ENCODE measurements around the gene RPF1. TPM values are rescaled to one million over a fixed set of nuclear protein-coding genes. Genes with fewer than 3 reads are reported as not detected.

The RPF1 gene
- total RNA-seq, 2 donors from 2014 or later: 41.0 to 52.7 TPM

DNA sequence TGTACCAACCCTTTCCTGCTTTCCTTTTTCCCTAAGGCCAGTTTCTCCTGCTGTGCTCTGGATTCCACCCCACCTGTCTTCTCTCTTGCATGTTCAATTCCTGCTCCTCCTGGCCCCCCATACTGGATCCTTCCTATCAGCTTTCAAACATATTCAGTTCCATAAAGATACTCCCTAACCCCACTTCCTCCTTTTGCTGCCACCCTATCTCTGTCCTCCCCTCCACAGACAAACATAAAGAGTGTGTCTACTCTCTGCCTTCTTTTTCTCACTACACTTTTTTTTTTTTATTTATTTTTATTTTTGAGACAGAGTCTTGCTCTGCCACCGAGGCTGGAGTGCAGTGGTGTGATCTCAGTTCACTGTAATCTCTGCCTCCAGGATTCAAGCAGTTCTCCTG is 16.9 kb upstream of the RPF1 start:
- Mint-ChIP-seq H3K36me3 (ENCODE audit: low read depth) (peaks cover 3% of the 10 kb centered on the region), H3K4me1 (no peaks in the 10 kb centered on the region), H3K27me3 (peaks cover 40% of the 10 kb centered on the region), H3K4me3 (no peak overlapping the region), H3K27ac (no peak overlapping the region)
- DNase-seq: no peak
- ATAC-seq: no peak
- no peaks in the 10 kb centered on the region for H3K9me3 ChIP-seq (ENCODE audit: control insufficient read depth, low read length, poor library complexity, severe bottlenecking)

GRCh38 chr1:84467298-84467697 is 11.8 kb upstream of the RPF1 start:
- peaks cover 2% of the 10 kb centered on the region for H3K36me3 Mint-ChIP-seq (ENCODE audit: low read depth)
- H3K9me3 ChIP-seq (ENCODE audit: control insufficient read depth, low read length, poor library complexity, severe bottlenecking): peaks cover 2% of the 10 kb centered on the region
- H3K4me3 Mint-ChIP-seq: no peak overlapping the region
- ATAC-seq: no peak
- DNase-seq: no peak
- no peak overlapping the region for H3K27ac Mint-ChIP-seq
- no peaks in the 10 kb centered on the region for H3K4me1 Mint-ChIP-seq
- peaks cover 66% of the 10 kb centered on the region for H3K27me3 Mint-ChIP-seq

GRCh38 chr1:84476225-84476624 is 2.8 kb upstream of the RPF1 start:
- no peaks in the 10 kb centered on the region for H3K9me3 ChIP-seq (ENCODE audit: control insufficient read depth, low read length, poor library complexity, severe bottlenecking)
- Mint-ChIP-seq H3K4me3 (no peak overlapping the region), H3K27ac (no peak overlapping the region), H3K27me3 (peaks cover 43% of the 10 kb centered on the region), H3K36me3 (ENCODE audit: low read depth) (peaks cover 5% of the 10 kb centered on the region), H3K4me1 (peaks cover 15% of the 10 kb centered on the region)
- DNase-seq (no peak), ATAC-seq (no peak)

DNA sequence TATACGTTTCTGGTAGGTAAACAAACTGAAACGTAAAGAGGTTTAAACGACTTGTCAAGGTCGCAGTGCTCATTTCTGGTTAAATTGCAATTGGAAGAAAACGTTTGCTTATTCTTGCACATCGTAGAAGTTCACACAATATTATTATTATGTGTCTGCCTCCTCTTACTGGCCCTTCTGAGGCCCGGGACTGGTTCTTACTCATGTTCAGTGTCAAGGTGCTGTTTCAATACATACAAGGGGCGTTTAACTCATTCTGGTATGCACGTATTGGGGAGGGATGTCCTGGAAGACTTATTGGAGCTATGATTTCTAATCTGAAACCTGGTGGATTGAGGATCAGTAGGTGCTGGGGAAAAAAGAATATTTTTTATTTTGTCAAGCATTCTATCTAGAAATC is 932 bp downstream of the RPF1 start:
- ATAC-seq (no peak), DNase-seq (no peak)
- H3K4me1 Mint-ChIP-seq: peaks cover 32% of the 10 kb centered on the region
- no peaks in the 10 kb centered on the region for H3K9me3 ChIP-seq (ENCODE audit: control insufficient read depth, low read length, poor library complexity, severe bottlenecking)
- H3K4me3 Mint-ChIP-seq: peak overlapping the region; percentile 95
- H3K36me3 Mint-ChIP-seq (ENCODE audit: low read depth): peaks cover 10% of the 10 kb centered on the region
- peaks cover 10% of the 10 kb centered on the region for H3K27me3 Mint-ChIP-seq
- peak overlapping the region; percentile 94 for H3K27ac Mint-ChIP-seq

DNA sequence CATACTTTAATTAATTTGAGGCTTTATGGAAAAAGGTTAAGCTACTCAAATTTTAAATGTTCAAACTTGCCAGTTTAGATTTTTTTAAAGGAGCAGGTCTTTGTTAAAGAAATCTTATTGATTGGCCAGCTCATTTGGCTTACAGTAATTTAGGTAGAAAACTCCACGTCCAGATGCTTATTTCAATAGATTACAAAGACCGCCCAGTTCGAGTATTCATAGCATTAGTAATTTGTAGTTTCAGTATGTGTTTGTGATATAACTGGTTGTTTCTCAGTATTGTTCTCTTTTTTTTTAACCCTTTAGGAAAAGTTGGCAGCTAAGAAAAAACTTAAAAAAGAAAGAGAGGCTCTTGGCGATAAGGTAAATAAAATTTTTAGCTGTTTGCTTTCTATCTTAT is 1.6 kb downstream of the RPF1 start:
- ATAC-seq (no peak), DNase-seq (no peak)
- no peak overlapping the region for H3K27ac Mint-ChIP-seq
- no peaks in the 10 kb centered on the region for H3K9me3 ChIP-seq (ENCODE audit: control insufficient read depth, low read length, poor library complexity, severe bottlenecking)
- H3K4me1 Mint-ChIP-seq: peaks cover 32% of the 10 kb centered on the region
- no peak overlapping the region for H3K4me3 Mint-ChIP-seq
- H3K27me3 Mint-ChIP-seq: peaks cover 3% of the 10 kb centered on the region
- H3K36me3 Mint-ChIP-seq (ENCODE audit: low read depth): peaks cover 9% of the 10 kb centered on the region

GRCh38 chr1:84481317-84481716 is 2.3 kb downstream of the RPF1 start:
- H3K27ac Mint-ChIP-seq: no peak overlapping the region

DNA sequence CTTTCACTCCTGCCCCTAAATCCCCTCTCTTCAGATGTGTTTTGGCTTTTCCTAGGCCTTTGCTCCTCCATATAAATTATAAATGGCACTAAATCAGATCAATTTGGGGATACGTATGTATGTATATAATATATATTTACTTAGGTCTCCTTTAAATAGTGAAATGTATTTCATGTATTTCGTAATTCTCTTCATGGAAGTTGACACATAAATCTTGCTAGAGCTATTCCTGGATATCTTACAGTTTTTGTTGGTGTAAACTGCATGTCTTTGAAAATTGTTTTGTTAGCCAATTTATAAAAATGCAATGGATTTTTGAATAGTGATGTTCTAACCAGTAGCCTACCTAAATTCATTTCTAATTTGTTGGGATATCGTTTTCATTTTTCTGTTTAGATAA is 9.0 kb downstream of the RPF1 start:
- H3K9me3 ChIP-seq (ENCODE audit: control insufficient read depth, low read length, poor library complexity, severe bottlenecking): no peaks in the 10 kb centered on the region
- no peak for ATAC-seq
- Mint-ChIP-seq H3K27me3 (no peaks in the 10 kb centered on the region), H3K36me3 (ENCODE audit: low read depth) (peaks cover 12% of the 10 kb centered on the region), H3K27ac (no peak overlapping the region), H3K4me3 (no peak overlapping the region), H3K4me1 (peaks cover 23% of the 10 kb centered on the region)
- DNase-seq: no peak

More at GRCh38 chr1:84481317-84481716, 2.3 kb downstream of the RPF1 start:
- H3K9me3 ChIP-seq (ENCODE audit: control insufficient read depth, low read length, poor library complexity, severe bottlenecking): no peaks in the 10 kb centered on the region
- Mint-ChIP-seq H3K4me1 (peaks cover 35% of the 10 kb centered on the region), H3K4me3 (peak overlapping the region; percentile 39), H3K27me3 (no peaks in the 10 kb centered on the region), H3K36me3 (ENCODE audit: low read depth) (peaks cover 7% of the 10 kb centered on the region)
- ATAC-seq: no peak
- DNase-seq: no peak

DNA sequence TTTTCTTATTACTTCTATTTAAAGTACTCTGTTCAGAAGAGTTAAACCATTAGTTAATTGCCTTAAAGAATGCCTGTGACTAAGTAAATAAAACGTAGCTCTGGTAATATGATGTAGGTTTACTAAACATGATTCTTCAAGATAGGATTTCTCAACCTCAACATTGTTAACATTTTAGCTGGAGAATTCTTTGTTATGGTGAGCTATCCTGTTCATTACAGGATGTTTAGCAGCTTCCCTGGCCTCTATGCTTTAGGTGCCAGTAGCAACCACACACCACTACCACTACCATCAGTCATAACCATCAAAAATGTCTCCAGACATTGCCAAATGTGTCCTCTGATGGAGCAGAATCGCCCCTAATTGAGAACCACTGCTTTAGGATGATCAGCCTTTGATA is 10.7 kb downstream of the RPF1 start:
- no peaks in the 10 kb centered on the region for H3K9me3 ChIP-seq (ENCODE audit: control insufficient read depth, low read length, poor library complexity, severe bottlenecking)
- DNase-seq (no peak), ATAC-seq (no peak)
- Mint-ChIP-seq H3K36me3 (ENCODE audit: low read depth) (peaks cover 9% of the 10 kb centered on the region), H3K27ac (peak overlapping the region; percentile 87), H3K4me3 (no peak overlapping the region), H3K27me3 (no peaks in the 10 kb centered on the region), H3K4me1 (peaks cover 25% of the 10 kb centered on the region)

- H3K36me3 Mint-ChIP-seq (ENCODE audit: low read depth): peaks cover 5% of the 10 kb centered on the region
- H3K4me1 Mint-ChIP-seq: peaks cover 14% of the 10 kb centered on the region
- no peak for DNase-seq
- H3K27me3 Mint-ChIP-seq: no peaks in the 10 kb centered on the region
- no peaks in the 10 kb centered on the region for H3K9me3 ChIP-seq (ENCODE audit: control insufficient read depth, low read length, poor library complexity, severe bottlenecking)
- H3K27ac Mint-ChIP-seq: peak overlapping the region; percentile 45
- no peak for ATAC-seq
- H3K4me3 Mint-ChIP-seq: no peak overlapping the region
Observed at GRCh38 chr1:84492726-84493125, 13.7 kb downstream of the RPF1 start.

GRCh38 chr1:84493747-84494146 is 14.7 kb downstream of the RPF1 start:
- H3K36me3 Mint-ChIP-seq (ENCODE audit: low read depth): peaks cover 5% of the 10 kb centered on the region
- peaks cover 19% of the 10 kb centered on the region for H3K4me1 Mint-ChIP-seq
- no peaks in the 10 kb centered on the region for H3K27me3 Mint-ChIP-seq
- ATAC-seq: no peak
- no peak for DNase-seq
- no peak overlapping the region for H3K4me3 Mint-ChIP-seq
- H3K9me3 ChIP-seq (ENCODE audit: control insufficient read depth, low read length, poor library complexity, severe bottlenecking): no peaks in the 10 kb centered on the region
- peak overlapping the region; percentile 11 for H3K27ac Mint-ChIP-seq

- no peak for ATAC-seq
- no peak for DNase-seq
- H3K4me1 Mint-ChIP-seq: peaks cover 20% of the 10 kb centered on the region
- no peak overlapping the region for H3K4me3 Mint-ChIP-seq
- no peaks in the 10 kb centered on the region for H3K27me3 Mint-ChIP-seq
- H3K36me3 Mint-ChIP-seq (ENCODE audit: low read depth): no peaks in the 10 kb centered on the region
- H3K9me3 ChIP-seq (ENCODE audit: control insufficient read depth, low read length, poor library complexity, severe bottlenecking): no peaks in the 10 kb centered on the region
- H3K27ac Mint-ChIP-seq: no peak overlapping the region
Observed at GRCh38 chr1:84496498-84496897, 17.4 kb downstream of the RPF1 start.

DNA sequence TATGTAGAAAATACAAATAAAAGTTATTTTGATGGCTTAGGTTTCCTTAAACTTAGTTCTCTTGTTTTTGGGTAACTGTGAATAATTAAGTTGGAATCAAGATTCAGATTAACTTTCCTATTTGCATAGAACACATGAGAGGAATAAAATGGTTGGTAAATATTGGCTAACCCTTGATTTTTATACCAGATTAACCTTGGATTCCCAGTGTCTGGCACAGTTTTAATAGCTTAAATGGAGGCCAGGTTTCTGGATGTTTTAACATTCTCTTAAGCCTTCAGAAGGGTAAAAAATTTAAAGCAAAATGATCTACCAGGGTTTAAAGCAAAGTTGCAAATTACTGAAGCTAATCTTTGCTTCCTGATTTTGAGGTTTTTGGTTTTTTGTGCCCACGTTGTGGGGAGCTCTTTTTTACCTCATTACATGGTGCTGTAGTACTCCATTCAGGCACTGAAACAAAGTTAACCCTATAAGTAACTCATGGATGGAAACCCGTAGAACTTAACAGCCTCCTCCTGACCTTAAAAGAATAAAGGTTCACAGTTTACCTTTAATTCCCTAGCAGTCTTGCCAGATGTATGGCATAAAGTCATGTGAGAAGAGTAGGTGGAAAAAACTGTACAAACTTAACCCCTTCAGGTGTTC is 18.7 kb downstream of the RPF1 start:
- DNase-seq (no peak), ATAC-seq (peak; percentile 51)
- H3K27ac Mint-ChIP-seq: peak overlapping the region; percentile 60
- H3K4me3 Mint-ChIP-seq: no peak overlapping the region
- no peaks in the 10 kb centered on the region for H3K27me3 Mint-ChIP-seq
- no peaks in the 10 kb centered on the region for H3K9me3 ChIP-seq (ENCODE audit: control insufficient read depth, low read length, poor library complexity, severe bottlenecking)
- H3K4me1 Mint-ChIP-seq: peaks cover 28% of the 10 kb centered on the region
- no peaks in the 10 kb centered on the region for H3K36me3 Mint-ChIP-seq (ENCODE audit: low read depth)

DNA sequence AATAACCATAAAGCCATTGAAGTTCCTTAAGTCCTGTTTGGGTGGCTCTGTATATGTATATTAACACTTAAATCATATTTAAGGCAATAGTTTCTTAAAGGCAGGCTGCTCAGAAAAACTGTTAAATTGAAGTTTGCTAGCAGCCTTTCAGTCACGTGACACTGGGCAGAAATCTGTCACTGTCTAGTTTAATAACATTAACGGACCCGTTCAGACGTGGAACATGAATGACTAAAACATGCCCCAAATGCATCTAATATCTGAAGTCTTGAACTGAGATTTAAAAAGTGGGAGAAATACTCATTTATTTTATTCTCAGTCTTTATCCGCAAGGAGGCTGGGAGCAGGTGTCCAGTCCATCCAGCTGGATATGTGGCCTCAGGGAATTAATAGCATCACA is 23.9 kb downstream of the RPF1 start:
- Mint-ChIP-seq H3K27me3 (no peaks in the 10 kb centered on the region), H3K4me1 (peaks cover 45% of the 10 kb centered on the region), H3K36me3 (ENCODE audit: low read depth) (peaks cover 5% of the 10 kb centered on the region), H3K4me3 (no peak overlapping the region), H3K27ac (no peak overlapping the region)
- DNase-seq (no peak), ATAC-seq (no peak)
- no peaks in the 10 kb centered on the region for H3K9me3 ChIP-seq (ENCODE audit: control insufficient read depth, low read length, poor library complexity, severe bottlenecking)

Data from T-helper 17 cell (primary cell).